MM.1S (cell line): ENCODE measurements around the gene ACVR2B.

Source experiments
- CTCF ChIP-seq: fragments of 300-600 bp; sonication (generic); IDR thresholded peaks from 2 replicates; pipeline ENCODE4 v1.5.1; 2016; ENCODE audit warnings: antibody characterized with exemption, low read length, mixed read lengths
- EZH2 ChIP-seq: fragments of 300-600 bp; sonication (generic); optimal IDR thresholded peaks from 2 replicates; pipeline ENCODE3; 2017; ENCODE audit warnings: low read depth, mild to moderate bottlenecking, antibody characterized with exemption, low read length, mixed read lengths
- EZH2phosphoT487 ChIP-seq: fragments of 300-600 bp; sonication (generic); IDR thresholded peaks from 2 replicates; pipeline ENCODE4 v1.6.1; 2018; ENCODE audit warnings: antibody characterized with exemption, low read length

- no peak for TF ChIP-seq CTCF
- TF ChIP-seq EZH2: no peak
- TF ChIP-seq EZH2phosphoT487: no peak
Observed at GRCh38 chr3:38515367-38515766, 61.7 kb downstream of the ACVR2B start.
